K562 (cell line): Measurements from ENCODE around the gene LZTS2. TPM values are rescaled to one million over a fixed set of nuclear protein-coding genes. Genes with fewer than 3 reads are reported as not detected.

ENCODE experiments used
- ATF1 ChIP-seq, 2 experiments: fragments of 450-650 bp in 1 of 2; IDR thresholded peaks; 2 replicates each; pipeline ENCODE4 v1.6.1; 2016; ENCODE audit warnings: missing compliant biosample characterization in 1 of 2, missing genetic modification characterization in 1 of 2
- CBX2 ChIP-seq: fragments of 200-600 bp; sonication (generic); IDR thresholded peaks from one replicate; pipeline ENCODE4 v1.6.1; 2012; ENCODE audit warnings: mild to moderate bottlenecking, low read length, inconsistent platforms; ENCODE audit not compliant: insufficient read depth, poor library complexity, severe bottlenecking
- CBX5 ChIP-seq: IDR thresholded peaks from 2 replicates; pipeline ENCODE4 v1.6.1; 2014; ENCODE audit warnings: low read depth, borderline replicate concordance
- CCNT2 ChIP-seq: IDR thresholded peaks from 2 replicates; pipeline ENCODE4 v1.6.1; 2011; ENCODE audit warnings: borderline replicate concordance, low read depth, mild to moderate bottlenecking, moderate library complexity, mixed read lengths, low read length; ENCODE audit not compliant: insufficient read length; ENCODE audit errors: extremely low read depth
- CTBP1 ChIP-seq: fragments of 450-650 bp; IDR thresholded peaks from 2 replicates; pipeline ENCODE4 v1.6.1; 2016; ENCODE audit warnings: borderline replicate concordance
- DEAF1 ChIP-seq: fragments of 450-650 bp; formaldehyde crosslinking; IDR thresholded peaks from 2 replicates; pipeline ENCODE4 v1.4.0; 2020; ENCODE audit warnings: mild to moderate bottlenecking, moderate library complexity
- EWSR1 ChIP-seq: fragments of 450-650 bp; IDR thresholded peaks from 2 replicates; pipeline ENCODE4 v1.6.1; 2018; ENCODE audit warnings: borderline replicate concordance, mild to moderate bottlenecking, low read depth, moderate library complexity; ENCODE audit not compliant: partially characterized antibody
- HBP1 ChIP-seq: fragments of 450-650 bp; formaldehyde crosslinking; IDR thresholded peaks from 2 replicates; pipeline ENCODE4 v1.4.0; 2022; ENCODE audit warnings: missing genetic modification characterization
- HMG20A ChIP-seq: fragments of 450-650 bp; formaldehyde crosslinking; conservative IDR thresholded peaks from 2 replicates; pipeline ENCODE4 v1.4.0; 2020; ENCODE audit warnings: mild to moderate bottlenecking, mixed read lengths
- HMGN3 ChIP-seq: IDR thresholded peaks from 2 replicates; pipeline ENCODE4 v1.6.1; 2011; ENCODE audit warnings: borderline replicate concordance, low read depth, mild to moderate bottlenecking, mixed read lengths, low read length; ENCODE audit not compliant: insufficient read length; ENCODE audit errors: extremely low read depth
- MTF1 ChIP-seq: fragments of 250-450 bp; sonication (Bioruptor Pico); IDR thresholded peaks from 2 replicates; pipeline ENCODE4 v1.9.0; 2021; ENCODE audit warnings: moderate library complexity, mild to moderate bottlenecking, inconsistent platforms, borderline replicate concordance
- PHF21A ChIP-seq: fragments of 450-650 bp; IDR thresholded peaks from 2 replicates; pipeline ENCODE4 v1.6.1; 2017; ENCODE audit warnings: low read depth, borderline replicate concordance
- PTTG1 ChIP-seq: fragments of 450-650 bp; IDR thresholded peaks from 2 replicates; pipeline ENCODE4 v1.6.1; 2016; ENCODE audit warnings: low read depth, mild to moderate bottlenecking, missing genetic modification characterization, missing compliant biosample characterization
- SNAPC5 ChIP-seq: fragments of 250-450 bp; sonication (Bioruptor Pico); IDR thresholded peaks from 2 replicates; pipeline ENCODE4 v1.8.0; 2021; ENCODE audit warnings: moderate library complexity, mild to moderate bottlenecking, inconsistent platforms
- VEZF1 ChIP-seq: fragments of 200-800 bp; sonication (Bioruptor generic); IDR thresholded peaks from 2 replicates; pipeline ENCODE4 v1.6.1; 2017; ENCODE audit warnings: missing genetic modification characterization, missing compliant biosample characterization
- XRCC5 ChIP-seq: fragments of 200-400 bp; formaldehyde crosslinking; IDR thresholded peaks from 2 replicates; pipeline ENCODE4 v1.6.1; 2017; ENCODE audit warnings: low read depth, mild to moderate bottlenecking, low read length
- ZNF174 ChIP-seq: fragments of 250-450 bp; sonication (Bioruptor Pico); IDR thresholded peaks from 2 replicates; pipeline ENCODE4 v1.4.0; 2020; ENCODE audit warnings: mild to moderate bottlenecking
- ZNF280B ChIP-seq: fragments of 250-450 bp; sonication (Bioruptor Pico); IDR thresholded peaks from 2 replicates; pipeline ENCODE4 v1.5.1; 2021; ENCODE audit warnings: mild to moderate bottlenecking
- ZNF324 ChIP-seq: fragments of 250-450 bp; sonication (Bioruptor Pico); IDR thresholded peaks from 2 replicates; pipeline ENCODE4 v1.4.0; 2020; ENCODE audit warnings: mild to moderate bottlenecking
- ZNF507 ChIP-seq: conservative IDR thresholded peaks from 2 replicates; pipeline ENCODE4 v1.6.1; 2017; ENCODE audit warnings: missing genetic modification characterization, missing compliant biosample characterization
- polyA plus RNA-seq, 8 experiments: library from polyadenylated mRNA; depleted of rRNA in 4 of 8; stranded (reverse) in 5 of 8; unstranded in 3 of 8; fragments of >200 nt; fragmentation: Nextera tagmentation in 2 of 8; fragmentation: Illumina TruSeq in 1 of 8; extraction: Ambion mirVana in 2 of 8; extraction: Trizol in 1 of 8; gene quantifications; 2 replicates each; pipeline versions ENCODE4 v1.2.1 to v1.2.3, GENCODE V29; 2011 to 2014; ENCODE audit warnings: inconsistent platforms in 1 of 8, missing spikeins in 1 of 8
- total RNA-seq, 7 experiments: library from RNA; depleted of rRNA in 6 of 7; stranded (reverse); fragments of >200 nt in 6 of 7; fragmentation: Illumina TruSeq in 2 of 7; extraction: Trizol in 2 of 7; gene quantifications; 2 replicates each; pipeline versions ENCODE4 v1.2.1 to v1.2.3, GENCODE V29; 2011 to 2021; ENCODE audit warnings: low replicate concordance in 1 of 7

The LZTS2 gene
- total and polyA plus RNA-seq, 9 of the 15 experiments (the other 6 are each of a cell fraction or from before 2014, with no cell fraction given): 0.23 to 42.5 (median 14.7) TPM

- peak; percentile 4 for TF ChIP-seq HMGN3
- 0 out of 2 replicates have a peak, but pooled peaks have one; percentile 23 for TF ChIP-seq XRCC5
- 0 out of 2 replicates have a peak, but pooled peaks have one; percentile 26 for TF ChIP-seq CTBP1
- no peak for TF ChIP-seq HMG20A (CRISPR knock-in tag)
- TF ChIP-seq PHF21A: no peak
- TF ChIP-seq VEZF1 (CRISPR knock-in tag): no peak
- TF ChIP-seq CBX5: no peak
- TF ChIP-seq HBP1 (CRISPR knock-in tag): no peak
- TF ChIP-seq ATF1 (CRISPR knock-in tag; IDR thresholded peaks at IDR 0.05): no peak
- 0 out of 2 replicates have a peak, but pooled peaks have one; percentile 19 for TF ChIP-seq ATF1 (tag; IDR thresholded peaks at IDR 0.05)
- no peak for TF ChIP-seq CBX2
- no peak for TF ChIP-seq MTF1 (CRISPR knock-in tag)
- no peak for TF ChIP-seq PTTG1 (tag)
- TF ChIP-seq ZNF507 (tag): no peak
- TF ChIP-seq ZNF174 (CRISPR knock-in tag): no peak
- no peak for TF ChIP-seq SNAPC5 (CRISPR knock-in tag)
- no peak for TF ChIP-seq CCNT2
- no peak for TF ChIP-seq ZNF280B (CRISPR knock-in tag)
- no peak for TF ChIP-seq EWSR1
- no peak for TF ChIP-seq DEAF1
- no peak for TF ChIP-seq ZNF324 (CRISPR knock-in tag)
Measured at GRCh38 chr10:100997360-100998182, 2.0 kb upstream of the LZTS2 start (continued).
